Measurements from ENCODE around the gene SEPTIN8. TPM values are rescaled to one million over a fixed set of nuclear protein-coding genes. Genes with fewer than 3 reads are reported as not detected.

SEPTIN8 gene
- total and polyA plus RNA-seq, 2 of the 8 experiments (the other 6 are each of a cell fraction or from before 2014, with no cell fraction given) = 21.2 to 33.0 TPM

GRCh38 chr5:132826424-132827082 lies 49.5 kb upstream of the SEPTIN8 start (continued):
- TF ChIP-seq NANOG (IDR thresholded peaks at IDR 0.05; ENCODE audit: insufficient read depth, low read depth, low read length, poor library complexity, severe bottlenecking) (no peak), CHD7 (IDR thresholded peaks at IDR 0.05; ENCODE audit: insufficient replicate concordance, low read length) (no peak), POU5F1 (IDR thresholded peaks at IDR 0.05; ENCODE audit: low read depth, low read length) (no peak), TEAD4 (IDR thresholded peaks at IDR 0.05; ENCODE audit: low read depth, low read length) (no peak), BRCA1 (IDR thresholded peaks at IDR 0.05; ENCODE audit: low read depth, low read length) (no peak), HDAC6 (IDR thresholded peaks at IDR 0.05; ENCODE audit: low read depth, low read length) (no peak), CBX8 (IDR thresholded peaks at IDR 0.05; ENCODE audit: borderline replicate concordance, low read depth, low read length) (no peak), KDM1A (IDR thresholded peaks at IDR 0.05; ENCODE audit: borderline replicate concordance, low read length) (no peak)

All from H1 (cell line).